VCaP (cell line): ENCODE results near the gene NHLRC2.
A peak's percentile ranks its signal among the peaks of the same experiment; 100 is the strongest.
"Not testable (repeated sequence)": the region's sequence is repeated elsewhere in the genome, so short reads cannot be mapped to it uniquely, and the experiment has no call there.

ENCODE experiments used
- H3K27ac ChIP-seq: fragments of 450-650 bp; 2 replicates; pipeline ENCODE4 v1.5.1; 2017
- TF ChIP-seq, protein P1 (sequence below): fragments of 450-650 bp; conservative IDR thresholded peaks from 2 replicates; pipeline ENCODE4 v1.5.1; 2017; ENCODE audit warnings: mild to moderate bottlenecking, moderate library complexity

The NHLRC2 gene

DNA sequence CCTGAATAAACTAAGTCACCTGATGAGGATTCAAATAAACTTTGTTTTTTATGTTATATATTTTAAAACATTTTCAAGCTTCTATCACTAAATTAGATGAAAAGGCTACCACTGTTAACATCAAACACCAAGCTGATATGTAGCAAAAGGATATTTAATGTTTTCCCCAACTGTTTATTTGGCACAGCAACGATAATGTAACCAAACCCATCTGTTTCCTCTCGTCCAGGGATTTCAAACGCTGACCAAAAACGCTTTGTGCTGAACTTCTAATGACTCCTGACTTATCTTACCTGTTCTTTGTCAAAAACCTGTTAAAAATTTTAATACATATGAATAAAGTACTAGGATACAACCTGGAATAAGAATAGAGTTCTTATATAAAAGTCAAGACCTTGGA, 31.1 kb upstream of the NHLRC2 start:
- no peak overlapping the region for H3K27ac ChIP-seq
- TF ChIP-seq, protein P1, sequence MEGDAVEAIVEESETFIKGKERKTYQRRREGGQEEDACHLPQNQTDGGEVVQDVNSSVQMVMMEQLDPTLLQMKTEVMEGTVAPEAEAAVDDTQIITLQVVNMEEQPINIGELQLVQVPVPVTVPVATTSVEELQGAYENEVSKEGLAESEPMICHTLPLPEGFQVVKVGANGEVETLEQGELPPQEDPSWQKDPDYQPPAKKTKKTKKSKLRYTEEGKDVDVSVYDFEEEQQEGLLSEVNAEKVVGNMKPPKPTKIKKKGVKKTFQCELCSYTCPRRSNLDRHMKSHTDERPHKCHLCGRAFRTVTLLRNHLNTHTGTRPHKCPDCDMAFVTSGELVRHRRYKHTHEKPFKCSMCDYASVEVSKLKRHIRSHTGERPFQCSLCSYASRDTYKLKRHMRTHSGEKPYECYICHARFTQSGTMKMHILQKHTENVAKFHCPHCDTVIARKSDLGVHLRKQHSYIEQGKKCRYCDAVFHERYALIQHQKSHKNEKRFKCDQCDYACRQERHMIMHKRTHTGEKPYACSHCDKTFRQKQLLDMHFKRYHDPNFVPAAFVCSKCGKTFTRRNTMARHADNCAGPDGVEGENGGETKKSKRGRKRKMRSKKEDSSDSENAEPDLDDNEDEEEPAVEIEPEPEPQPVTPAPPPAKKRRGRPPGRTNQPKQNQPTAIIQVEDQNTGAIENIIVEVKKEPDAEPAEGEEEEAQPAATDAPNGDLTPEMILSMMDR: no peak

- TF ChIP-seq, protein P1: no peak
- H3K27ac ChIP-seq: peak overlapping the region; percentile 36; the same call in 1 of the 2 replicates
These were observed 28.7 kb upstream of the NHLRC2 start for GRCh38 chr10:113825791-113826190.

DNA sequence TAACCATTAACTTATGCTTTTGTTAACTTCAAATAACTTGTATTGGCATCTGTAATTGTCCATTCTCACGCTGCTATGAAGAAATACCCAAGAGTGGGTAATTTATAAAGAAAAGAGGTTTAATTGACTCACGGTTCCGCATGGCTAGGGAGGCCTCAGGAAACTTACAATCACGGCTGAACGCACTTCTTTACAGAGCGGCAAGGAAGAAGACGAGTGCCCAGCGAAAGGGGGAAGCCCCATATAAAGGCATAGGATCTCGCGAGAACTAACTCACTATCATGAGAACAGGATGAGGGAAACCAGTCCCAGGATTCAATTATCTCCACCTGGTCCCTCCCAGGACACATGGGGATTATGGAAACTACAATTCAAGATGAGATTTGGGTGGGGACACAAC, 25.9 kb upstream of the NHLRC2 start:
- not testable (repeated sequence) for H3K27ac ChIP-seq

- TF ChIP-seq, protein P1: no peak
- H3K27ac ChIP-seq: no peak overlapping the region
These were observed 12.3 kb upstream of the NHLRC2 start for GRCh38 chr10:113842171-113842570.

DNA sequence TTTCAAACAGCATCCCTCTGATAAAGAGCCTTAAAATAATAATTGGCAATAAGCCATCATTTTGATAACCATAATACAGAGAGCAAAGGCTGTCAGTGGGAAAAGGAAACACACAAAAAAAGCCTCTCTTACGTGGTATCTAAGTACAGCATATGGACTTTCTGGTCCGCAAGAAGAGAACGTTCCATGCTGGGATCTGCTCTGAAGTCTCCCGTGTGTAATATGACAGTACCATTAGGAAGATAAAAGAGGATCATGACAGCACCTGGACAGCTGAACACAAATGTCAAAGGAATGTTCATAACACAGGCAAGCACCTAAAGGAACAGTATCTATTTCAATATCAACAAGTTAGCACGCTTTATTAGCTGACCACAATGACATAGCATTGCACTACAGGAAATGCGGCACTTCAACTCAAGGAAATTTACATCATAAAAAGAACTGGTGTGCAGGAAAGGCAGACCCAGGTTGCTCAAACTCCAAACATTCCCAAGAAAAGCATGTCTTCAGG, 10.4 kb upstream of the NHLRC2 start:
- H3K27ac ChIP-seq: peak overlapping the region; percentile 59

GRCh38 chr10:113846036-113846435, 8.4 kb upstream of the NHLRC2 start:
- TF ChIP-seq, protein P1: no peak

More for the DNA sequence above, 10.4 kb upstream of the NHLRC2 start:
- TF ChIP-seq, protein P1: no peak

DNA sequence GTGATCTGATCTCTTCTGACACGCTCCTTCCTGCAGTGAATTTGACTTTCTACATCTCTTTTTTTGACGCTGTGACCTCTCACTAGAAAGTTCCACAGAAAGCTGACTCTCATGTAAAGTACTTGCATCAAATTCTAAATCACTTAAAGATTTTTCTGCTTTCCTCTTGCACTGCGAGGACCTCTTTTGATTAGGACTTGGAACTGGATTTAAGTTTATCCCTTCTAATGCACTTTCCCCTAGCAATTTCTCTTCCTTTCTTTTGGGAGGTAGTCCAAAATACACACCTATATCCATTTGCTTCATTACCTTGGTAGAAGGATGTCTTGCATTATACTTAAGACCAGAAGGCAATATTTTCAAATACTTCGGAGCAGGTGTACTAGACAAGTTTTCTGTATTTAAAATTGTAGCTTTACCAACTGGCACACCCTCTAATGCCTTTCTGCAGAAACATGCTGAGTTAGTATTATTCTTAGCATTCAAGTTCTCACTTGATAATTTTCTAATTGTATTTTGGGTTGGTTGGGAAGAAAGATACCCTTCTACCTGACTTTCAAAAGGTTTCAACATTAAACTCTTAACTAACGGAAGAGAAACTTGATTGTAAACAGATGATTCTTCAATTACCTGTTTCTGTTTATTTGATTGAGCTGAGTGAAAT, 5.2 kb upstream of the NHLRC2 start:
- H3K27ac ChIP-seq: peak overlapping the region; percentile 71
- TF ChIP-seq, protein P1: no peak

More at GRCh38 chr10:113846036-113846435, 8.4 kb upstream of the NHLRC2 start:
- no peak overlapping the region for H3K27ac ChIP-seq

GRCh38 chr10:113849946-113850345, 4.5 kb upstream of the NHLRC2 start:
- TF ChIP-seq, protein P1: no peak
- H3K27ac ChIP-seq: peak overlapping the region; percentile 71
